HepG2 (cell line): Measurements from ENCODE around the gene SNX30. TPM values are rescaled to one million over a fixed set of nuclear protein-coding genes. Genes with fewer than 3 reads are reported as not detected.

Source experiments
- HMGXB4 ChIP-seq, 2 experiments: sonication (generic) in 1 of 2; formaldehyde crosslinking in 1 of 2; IDR thresholded peaks; 2 replicates each; pipeline versions ENCODE4 v1.4.0 to v1.6.1; 2018 to 2020; ENCODE audit warnings: missing genetic modification reagents in 2 of 2, borderline replicate concordance in 1 of 2, low read depth in 1 of 2, mild to moderate bottlenecking in 1 of 2, missing biosample characterization in 1 of 2
- KIAA2018 ChIP-seq: sonication (generic); formaldehyde crosslinking; IDR thresholded peaks from 2 replicates; pipeline ENCODE4 v1.5.0; 2020; ENCODE audit warnings: mild to moderate bottlenecking, missing genetic modification reagents, borderline replicate concordance
- PBX2 ChIP-seq: IDR thresholded peaks from 2 replicates; pipeline ENCODE4 v1.6.1; 2016; ENCODE audit warnings: control low read depth
- TRIM24 ChIP-seq: sonication (generic); formaldehyde crosslinking; IDR thresholded peaks from 2 replicates; pipeline ENCODE4 v1.8.0; 2022; ENCODE audit warnings: mild to moderate bottlenecking, missing genetic modification reagents
- XBP1 ChIP-seq: sonication (generic); formaldehyde crosslinking; IDR thresholded peaks from 2 replicates; pipeline ENCODE4 v1.5.0; 2020; ENCODE audit warnings: missing genetic modification reagents
- ZNF318 ChIP-seq: sonication (generic); formaldehyde crosslinking; IDR thresholded peaks from 2 replicates; pipeline ENCODE4 v1.4.0; 2020; ENCODE audit warnings: mild to moderate bottlenecking, missing genetic modification reagents
- ZNF780A ChIP-seq: sonication (generic); formaldehyde crosslinking; IDR thresholded peaks from 2 replicates; pipeline ENCODE4 v1.8.0; 2022; ENCODE audit warnings: mild to moderate bottlenecking, missing genetic modification reagents, moderate library complexity
- ZNF850 ChIP-seq: sonication (generic); formaldehyde crosslinking; conservative IDR thresholded peaks from 2 replicates; pipeline ENCODE4 v1.9.0; 2021; ENCODE audit warnings: mild to moderate bottlenecking, missing genetic modification reagents
- polyA plus RNA-seq, 8 experiments: library from polyadenylated mRNA; depleted of rRNA in 3 of 8; stranded (reverse) in 7 of 8; unstranded in 1 of 8; fragments of >200 nt; fragmentation: Illumina TruSeq in 4 of 8; extraction: Trizol in 4 of 8; gene quantifications; 2 replicates each; pipeline versions ENCODE4 v1.2.1 to v1.2.3, GENCODE V29; 2011 to 2016; ENCODE audit warnings: low read depth in 4 of 8, missing spikeins in 1 of 8, mixed read lengths in 1 of 8; ENCODE audit not compliant: insufficient read depth in 1 of 8
- total RNA-seq, 5 experiments: library from RNA; depleted of rRNA; stranded (reverse); fragments of >200 nt; fragmentation: Illumina TruSeq; extraction: Trizol; gene quantifications; 2 replicates each; pipeline ENCODE4 v1.2.3, GENCODE V29; 2016; ENCODE audit warnings: low read depth in 1 of 5

The SNX30 gene
- total and polyA plus RNA-seq, 2 of the 13 experiments (the other 11 are each of a cell fraction or from before 2014, with no cell fraction given): 4.4 to 12.4 TPM

DNA sequence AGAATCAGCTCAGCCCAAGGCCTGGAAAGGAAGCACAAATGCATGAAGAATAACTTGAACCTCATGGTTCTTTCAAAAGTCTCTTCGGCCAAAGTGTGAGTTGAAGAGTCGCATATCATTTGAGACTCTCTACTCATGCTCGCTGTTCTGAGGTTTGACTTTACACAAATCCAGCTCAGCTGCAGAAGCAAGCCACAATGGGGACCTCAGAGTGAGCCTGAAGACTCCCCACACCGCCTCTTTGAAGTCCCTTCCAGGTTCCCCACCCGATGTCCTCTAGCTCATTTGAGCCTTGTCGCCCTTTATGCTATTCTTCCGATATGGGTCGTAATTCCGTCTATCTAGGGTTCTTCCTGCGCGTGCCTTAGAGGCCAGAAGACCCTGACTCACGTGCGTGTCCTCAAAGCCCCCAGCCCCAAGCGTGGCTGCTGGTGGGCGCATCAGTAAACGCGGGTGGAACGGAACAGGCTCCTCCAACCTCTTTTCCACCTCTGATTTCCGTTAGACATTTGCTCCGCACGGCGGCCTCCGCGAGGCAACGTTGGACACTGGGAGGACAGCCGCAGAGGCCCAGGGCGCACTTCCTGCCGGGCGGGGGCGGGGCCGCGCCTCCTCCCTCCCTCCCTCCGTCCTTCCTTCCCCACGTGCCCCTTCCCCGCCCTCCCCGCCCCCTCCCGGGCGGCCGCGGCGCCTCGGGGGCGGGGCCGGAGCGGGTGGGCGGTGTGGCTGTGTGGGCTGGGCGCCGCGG lies at the start of gene SNX30 (continued):
- TF ChIP-seq KIAA2018 (CRISPR knock-in tag) (no peak), ZNF780A (CRISPR knock-in tag) (no peak), XBP1 (no peak), HMGXB4 (CRISPR knock-in tag; IDR thresholded peaks at IDR 0.05; ENCODE audit: borderline replicate concordance in 1 of 2, low read depth in 1 of 2) (peak; percentile 65 to 78), PBX2 (CRISPR knock-in tag) (no peak), ZNF318 (0 out of 2 replicates have a peak, but pooled peaks have one; percentile 26), ZNF850 (CRISPR knock-in tag) (no peak), TRIM24 (CRISPR knock-in tag) (no peak)
